Measurements from ENCODE around the gene SH2B2. TPM values are rescaled to one million over a fixed set of nuclear protein-coding genes. Genes with fewer than 3 reads are reported as not detected.

The SH2B2 gene
- total and polyA plus RNA-seq, 8 donors: 3.1 to 8.2 (median 3.9) TPM

GRCh38 chr7:102253066-102253972 is 33.3 kb upstream of the SH2B2 start:
- Histone ChIP-seq H3K9me3 (no peaks in the 10 kb centered on the region), H3K27ac (no peak overlapping the region), H3K4me1 (no peaks in the 10 kb centered on the region), H3K27me3 (no peaks in the 10 kb centered on the region), H3K4me3 (no peak overlapping the region), H3K36me3 (peaks cover 0 to 41% of the 10 kb centered on the region in 2 donors)
- intact Hi-C loops (cut with DNase I): no loop called here
- ATAC-seq (no peak), DNase-seq (no peak)
- no peak for TF ChIP-seq CTCF (IDR thresholded peaks at IDR 0.05)

DNA sequence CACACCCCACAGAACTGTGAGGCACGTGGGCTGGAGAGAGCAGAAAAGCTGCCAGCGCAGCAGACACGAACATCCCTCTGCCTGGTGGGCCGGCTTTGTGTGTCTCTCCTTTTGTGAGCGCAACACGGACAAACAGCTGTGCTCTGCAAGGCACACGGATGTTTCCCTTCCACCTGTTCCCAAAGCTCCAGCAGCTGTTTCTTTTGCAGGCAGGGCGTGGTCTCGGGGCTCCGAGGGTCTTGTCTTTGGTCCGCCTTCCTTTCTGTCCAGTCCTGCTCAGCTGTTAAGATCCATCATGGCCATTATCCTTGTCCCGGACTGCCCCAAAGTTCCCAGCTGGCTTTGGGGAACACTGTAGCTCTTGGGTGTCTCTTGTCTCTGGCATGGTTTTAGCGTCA is 32.7 kb upstream of the SH2B2 start:
- H3K27me3 ChIP-seq: no peaks in the 10 kb centered on the region
- no peak for TF ChIP-seq CTCF (IDR thresholded peaks at IDR 0.05)
- H3K4me3 ChIP-seq: no peak overlapping the region
- H3K4me1 ChIP-seq: no peaks in the 10 kb centered on the region
- peaks cover 0 to 36% of the 10 kb centered on the region in 2 donors for H3K36me3 ChIP-seq
- no peak overlapping the region for H3K27ac ChIP-seq
- no peak for ATAC-seq
- no peak for DNase-seq
- H3K9me3 ChIP-seq: no peaks in the 10 kb centered on the region
- intact Hi-C loops (cut with DNase I): no loop called here

- no peaks in the 10 kb centered on the region for H3K27me3 ChIP-seq
- TF ChIP-seq CTCF (IDR thresholded peaks at IDR 0.05): no peak
- H3K9me3 ChIP-seq: no peaks in the 10 kb centered on the region
- ATAC-seq (no peak), DNase-seq (no peak)
- H3K27ac ChIP-seq: no peak overlapping the region
- peaks cover 0 to 30% of the 10 kb centered on the region in 2 donors for H3K36me3 ChIP-seq
- no peaks in the 10 kb centered on the region for H3K4me1 ChIP-seq
- intact Hi-C loops (cut with DNase I): no loop called here
- H3K4me3 ChIP-seq: no peak overlapping the region
These were observed 32.1 kb upstream of the SH2B2 start for GRCh38 chr7:102254521-102254920.

DNA sequence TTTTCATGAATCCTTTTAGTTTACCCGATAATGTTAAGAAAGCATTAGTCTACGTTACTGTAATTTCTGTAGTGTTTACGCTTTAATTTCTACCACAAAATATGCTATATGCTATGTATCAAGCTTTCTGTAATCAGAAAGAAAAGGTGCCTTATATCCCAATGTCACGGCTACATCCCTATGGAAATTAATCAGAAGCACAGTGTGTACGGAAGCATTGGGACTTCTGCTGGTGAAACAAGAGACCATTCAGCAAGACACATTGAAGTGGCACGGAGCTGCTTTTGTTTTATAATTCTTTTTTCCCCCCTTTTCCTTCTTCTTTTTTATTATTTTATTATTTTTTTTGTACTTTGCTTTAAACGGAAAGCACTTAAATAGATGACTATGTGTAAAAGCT is 31.2 kb upstream of the SH2B2 start:
- intact Hi-C loops (cut with DNase I): no loop called here
- H3K4me1 ChIP-seq: no peaks in the 10 kb centered on the region
- TF ChIP-seq CTCF (IDR thresholded peaks at IDR 0.05): no peak

DNA sequence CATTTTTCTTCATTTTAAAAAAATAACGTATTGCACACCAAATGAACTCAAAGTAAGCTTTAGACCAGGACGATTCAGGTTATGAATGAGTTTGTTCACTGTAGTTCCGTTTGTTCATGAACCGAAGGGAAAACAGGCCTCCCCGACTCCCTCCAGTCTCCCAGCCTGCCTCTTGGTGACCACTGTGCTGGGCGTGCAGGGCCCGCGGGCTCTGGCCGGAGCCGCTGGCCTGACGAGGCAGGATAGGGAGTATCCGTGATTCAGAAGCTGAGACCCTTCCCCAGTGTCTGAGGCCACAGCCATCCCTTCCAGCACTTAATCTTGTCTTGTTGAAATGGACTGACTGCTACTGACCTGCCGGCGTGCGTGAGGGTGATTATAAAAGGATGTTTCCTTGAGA is 30.8 kb upstream of the SH2B2 start:
- H3K36me3 ChIP-seq: peaks cover 0 to 18% of the 10 kb centered on the region in 2 donors
- H3K9me3 ChIP-seq: no peaks in the 10 kb centered on the region
- no peaks in the 10 kb centered on the region for H3K27me3 ChIP-seq
- no peak overlapping the region for H3K4me3 ChIP-seq
- no peak overlapping the region for H3K27ac ChIP-seq
- TF ChIP-seq CTCF (IDR thresholded peaks at IDR 0.05): no peak
- intact Hi-C loops (cut with DNase I): no loop called here
- no peaks in the 10 kb centered on the region for H3K4me1 ChIP-seq
- ATAC-seq (no peak), DNase-seq (no peak)

More for the DNA sequence above, 31.2 kb upstream of the SH2B2 start:
- DNase-seq (no peak), ATAC-seq (no peak)
- no peak overlapping the region for H3K4me3 ChIP-seq
- no peaks in the 10 kb centered on the region for H3K9me3 ChIP-seq
- no peak overlapping the region for H3K27ac ChIP-seq
- peaks cover 0 to 20% of the 10 kb centered on the region in 2 donors for H3K36me3 ChIP-seq
- no peaks in the 10 kb centered on the region for H3K27me3 ChIP-seq
